Measurements from ENCODE around the gene TLL2.
"Not testable (repeated sequence)": the region's sequence is repeated elsewhere in the genome, so short reads cannot be mapped to it uniquely, and the experiment has no call there.

Gene TLL2

GRCh38 chr10:96513698-96514561 lies at the start of gene TLL2:
TLL2 (minus strand) TSS chr10:96513926; CDS start chr10:96513685, 241 bp downstream.
- in situ Hi-C loops (cut with MboI; ENCODE audit: low sequenced_read_pairs) = no loop called here

GRCh38 chr10:96560966-96561887 lies 47.5 kb upstream of the TLL2 start:
- in situ Hi-C loops (cut with MboI; ENCODE audit: low sequenced_read_pairs) = no loop called here

- in situ Hi-C loops (cut with MboI; ENCODE audit: low sequenced_read_pairs) = no loop called here
Measured at GRCh38 chr10:96560489-96560888, 46.8 kb upstream of the TLL2 start.

- in situ Hi-C loops (cut with MboI; ENCODE audit: low sequenced_read_pairs) = no loop called here
Measured at GRCh38 chr10:96556003-96556402, 42.3 kb upstream of the TLL2 start.

DNA sequence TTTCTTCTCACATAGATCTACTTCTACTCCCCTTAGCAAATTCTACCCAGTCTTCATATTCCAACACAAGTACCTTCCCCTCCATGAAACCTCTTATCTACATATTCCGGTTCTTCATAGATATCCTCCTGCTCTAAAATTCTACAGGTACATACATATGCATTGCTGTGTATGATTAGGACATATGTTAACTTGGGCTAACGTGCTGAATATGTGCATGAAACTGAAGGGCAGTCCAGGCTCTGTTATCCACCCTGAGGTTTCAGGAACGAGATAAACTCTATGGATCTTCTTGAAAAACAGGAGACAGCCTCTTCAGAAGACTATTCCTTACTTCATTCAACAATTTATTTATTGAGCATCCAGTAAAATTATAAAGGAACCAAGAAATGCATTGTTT lies 41.6 kb upstream of the TLL2 start:
- in situ Hi-C loops (cut with MboI; ENCODE audit: low sequenced_read_pairs) = no loop called here

DNA sequence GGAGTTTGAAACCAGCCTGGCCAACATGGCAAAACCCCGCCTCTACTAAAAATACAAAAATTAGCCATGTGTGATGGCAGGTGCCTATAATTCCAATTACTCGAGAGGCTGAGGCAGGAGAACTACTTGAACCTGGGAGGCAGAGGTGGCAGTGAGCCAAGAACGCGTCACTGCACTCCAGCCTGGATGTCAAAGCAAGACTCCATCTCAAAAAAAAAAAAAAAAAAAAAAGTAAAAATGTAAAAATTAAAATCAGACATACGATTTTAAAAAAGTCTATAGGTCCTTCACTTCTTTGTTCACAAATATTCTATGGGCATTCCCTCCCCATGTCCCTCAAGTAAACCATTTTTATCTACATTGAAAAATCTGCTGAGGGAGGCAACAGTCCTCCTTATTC lies 34.9 kb upstream of the TLL2 start:
- in situ Hi-C loops (cut with MboI; ENCODE audit: low sequenced_read_pairs) = no loop called here

GRCh38 chr10:96545558-96545957 lies 31.8 kb upstream of the TLL2 start:
- in situ Hi-C loops (cut with MboI; ENCODE audit: low sequenced_read_pairs) = not testable (repeated sequence)

DNA sequence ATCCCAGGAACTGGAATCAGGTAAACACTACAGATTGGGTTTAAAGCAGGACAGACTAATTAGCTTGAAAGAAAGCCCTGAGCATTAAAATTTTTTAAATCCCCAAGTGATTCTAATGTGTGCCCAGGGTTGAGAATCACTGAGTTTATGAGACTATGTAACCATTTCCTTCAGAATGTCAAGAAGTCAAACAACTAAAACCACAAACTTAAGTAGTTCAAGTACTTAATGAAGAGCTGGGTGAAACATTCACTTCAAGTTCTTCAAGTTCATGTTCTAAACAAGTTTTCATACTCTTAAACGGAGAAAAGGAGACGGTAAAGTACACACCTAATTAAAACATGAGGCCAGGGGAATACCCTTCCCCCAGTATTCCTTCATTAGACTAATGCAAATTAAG lies 28.2 kb upstream of the TLL2 start:
- in situ Hi-C loops (cut with MboI; ENCODE audit: low sequenced_read_pairs) = no loop called here

- in situ Hi-C loops (cut with MboI; ENCODE audit: low sequenced_read_pairs) = no loop called here
Measured at GRCh38 chr10:96540240-96540639, 26.5 kb upstream of the TLL2 start.

GRCh38 chr10:96538683-96539082 lies 25.0 kb upstream of the TLL2 start:
- in situ Hi-C loops (cut with MboI; ENCODE audit: low sequenced_read_pairs) = no loop called here

- in situ Hi-C loops (cut with MboI; ENCODE audit: low sequenced_read_pairs) = no loop called here
Measured at GRCh38 chr10:96536129-96536528, 22.4 kb upstream of the TLL2 start.

GRCh38 chr10:96532523-96532922 lies 18.8 kb upstream of the TLL2 start:
- in situ Hi-C loops (cut with MboI; ENCODE audit: low sequenced_read_pairs) = no loop called here

DNA sequence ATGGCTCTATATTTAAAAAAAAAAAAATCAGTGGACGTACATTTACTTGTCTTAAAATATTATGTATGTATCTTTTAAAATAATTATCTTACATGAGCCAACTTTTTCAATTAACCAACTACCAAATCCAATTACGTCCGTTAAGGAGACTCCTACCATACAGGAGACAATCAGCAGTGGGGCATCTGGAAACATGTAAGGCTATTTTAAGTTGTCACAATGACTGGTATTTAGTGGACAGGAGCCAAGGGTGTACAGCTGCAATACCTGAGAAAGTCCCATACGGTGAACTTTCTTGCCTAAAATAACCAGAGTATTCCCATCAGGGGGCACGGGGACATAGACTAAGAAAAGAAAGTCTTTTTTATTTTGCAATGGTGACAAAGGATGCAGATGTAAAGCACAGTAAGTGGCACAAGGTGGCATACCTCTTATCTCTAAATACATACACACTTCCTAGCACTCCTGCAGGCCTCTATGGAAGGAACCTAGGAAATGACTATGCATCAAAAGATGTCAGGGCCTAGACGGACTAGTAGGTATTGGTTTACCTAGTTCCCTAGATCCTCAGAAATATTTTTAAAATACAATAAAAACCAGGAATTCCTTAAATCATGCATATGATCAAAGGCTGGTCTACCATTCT lies 16.0 kb upstream of the TLL2 start:
- in situ Hi-C loops (cut with MboI; ENCODE audit: low sequenced_read_pairs) = no loop called here

DNA sequence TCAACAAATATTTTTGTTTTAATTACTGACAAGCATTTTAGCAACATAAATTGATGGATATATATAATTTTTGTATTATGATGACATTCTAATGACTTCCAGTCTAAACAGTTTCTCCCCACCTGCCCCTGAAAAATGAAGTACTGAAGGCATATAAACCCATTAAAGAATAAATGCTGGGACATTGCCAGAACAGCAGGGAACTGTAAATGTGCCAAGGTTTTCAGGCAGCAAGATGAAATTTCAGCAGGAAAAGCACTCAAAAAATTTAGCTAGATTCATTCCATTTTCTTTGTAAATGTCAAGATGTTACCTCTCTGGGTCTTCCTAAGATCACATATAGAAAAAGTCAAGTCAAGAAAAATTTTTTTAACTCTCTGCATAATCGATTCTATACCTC lies 11.0 kb upstream of the TLL2 start:
- in situ Hi-C loops (cut with MboI; ENCODE audit: low sequenced_read_pairs) = no loop called here

GRCh38 chr10:96517284-96517683 lies 3.6 kb upstream of the TLL2 start:
- in situ Hi-C loops (cut with MboI; ENCODE audit: low sequenced_read_pairs) = no loop called here

DNA sequence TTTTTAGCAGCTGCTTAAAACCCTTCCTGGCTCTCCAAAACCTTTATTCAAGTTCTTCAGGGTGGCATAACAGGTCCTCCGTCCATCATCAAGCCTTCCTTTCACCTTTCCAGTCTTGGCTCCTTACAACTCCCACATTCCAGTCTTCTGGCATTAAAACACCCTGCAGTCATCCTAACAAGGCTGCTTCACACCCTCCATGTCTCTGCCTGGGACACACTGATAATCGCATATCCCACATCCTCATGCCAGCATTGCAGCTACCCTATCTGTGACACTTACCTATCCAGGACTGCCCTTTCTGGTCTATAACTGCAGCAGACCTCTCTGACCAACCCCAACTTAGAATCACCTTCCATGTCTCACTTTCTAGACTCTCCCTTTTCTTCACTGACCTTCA lies 2.6 kb upstream of the TLL2 start:
- in situ Hi-C loops (cut with MboI; ENCODE audit: low sequenced_read_pairs) = no loop called here

DNA sequence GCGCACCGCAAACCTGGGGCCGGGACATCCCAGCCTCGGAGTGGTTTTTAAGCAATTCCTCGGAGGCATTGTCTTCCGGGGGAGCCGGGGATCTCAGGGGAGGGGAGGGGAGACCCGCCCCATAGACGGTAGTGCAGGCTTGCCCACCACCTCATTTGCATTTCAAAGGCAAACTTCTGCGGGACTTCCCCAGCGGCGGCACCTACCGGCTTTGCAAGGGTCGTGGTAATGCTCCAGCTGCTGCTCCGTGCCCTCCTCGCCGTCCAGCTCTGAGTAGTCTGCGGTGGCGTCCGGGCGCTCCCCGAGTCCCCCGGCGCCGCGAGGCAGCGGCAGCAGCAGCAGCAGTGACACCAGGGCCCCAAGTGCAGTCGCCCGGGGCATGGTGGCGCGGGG lies 425 bp downstream of the TLL2 start:
- in situ Hi-C loops (cut with MboI; ENCODE audit: low sequenced_read_pairs) = no loop called here

- in situ Hi-C loops (cut with MboI; ENCODE audit: low sequenced_read_pairs) = no loop called here
Measured at GRCh38 chr10:96512524-96513304, 1.0 kb downstream of the TLL2 start.

DNA sequence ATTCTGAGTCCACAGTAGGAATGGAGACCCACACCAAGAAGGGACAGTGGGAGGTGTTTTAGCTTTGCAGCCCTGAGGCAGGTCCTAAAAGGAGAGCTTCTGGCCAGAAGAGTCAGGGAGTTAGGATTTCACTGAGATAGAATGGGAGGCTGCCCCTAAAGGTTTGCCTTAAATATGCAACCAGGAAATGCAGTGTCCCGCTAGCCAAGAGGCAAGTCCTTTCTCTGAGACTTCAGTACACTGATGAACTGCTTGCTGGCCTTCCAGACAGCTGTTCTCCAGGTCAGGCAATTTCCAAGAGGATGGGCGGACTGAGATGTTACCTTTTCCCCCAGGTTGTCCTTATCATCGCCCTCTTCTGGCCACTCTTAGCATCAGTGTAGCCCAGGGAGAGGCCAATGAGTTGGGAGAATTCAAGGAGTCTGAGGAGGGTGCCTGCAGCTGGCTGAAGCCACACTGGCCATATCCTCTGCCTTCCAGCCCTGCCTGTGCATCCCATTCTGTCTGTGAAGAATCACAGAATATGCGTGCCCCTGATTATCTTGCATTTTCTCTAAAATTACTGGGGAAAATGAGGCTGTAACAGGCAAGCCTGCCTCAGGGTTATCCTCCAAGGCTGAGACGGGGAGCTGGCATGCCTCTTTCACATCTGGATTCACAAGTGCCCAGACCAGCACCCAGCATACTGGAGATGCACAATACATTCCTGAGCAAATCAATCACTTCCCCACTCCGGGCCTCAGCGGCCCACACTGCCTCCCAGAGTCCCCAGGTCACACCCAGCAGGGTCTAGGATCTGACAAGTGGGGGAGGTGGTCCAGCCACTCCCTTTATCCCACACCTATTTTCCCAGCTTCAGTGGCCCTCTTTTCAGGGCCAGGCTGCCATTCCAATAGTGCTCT lies 2.4 kb downstream of the TLL2 start:
- in situ Hi-C loops (cut with MboI; ENCODE audit: low sequenced_read_pairs) = no loop called here

Data from HL-60/S4 treated with phorbol 12-myristate 13-acetate at 8.2 ng/mL for 4 days and 3 days (cell line).